Measurements from ENCODE around the gene ZNF638. TPM values are rescaled to one million over a fixed set of nuclear protein-coding genes. Genes with fewer than 3 reads are reported as not detected.

Gene ZNF638
- total and polyA plus RNA-seq, 2 of the 4 experiments (the other 2 are of a cell fraction) = 46.4 to 129 TPM

- in situ Hi-C loops (cut with MboI; ENCODE audit: low sequenced_read_pairs) (no loop called here), intact Hi-C loops (cut with micrococcal nuclease) (no loop called here), dilution Hi-C loops (cut with HindIII; ENCODE audit: low sequenced_read_pairs, unreplicated experiment) (no loop called here)
- Histone ChIP-seq H2AFZ (replicated peaks; ENCODE audit: low read length, poor library complexity) (no peak overlapping the region), H2AK5ac (ENCODE audit: low read depth, low read length) (no peak overlapping the region), H3K27me3 (ENCODE audit: control insufficient read depth, insufficient read depth, low read length) (no peaks in the 10 kb centered on the region), H2BK5ac (ENCODE audit: low read depth, low read length, poor library complexity, severe bottlenecking) (no peak overlapping the region), H3K4me1 (ENCODE audit: control insufficient read depth, insufficient read depth, low read length) (no peaks in the 10 kb centered on the region), H3K9me3 (ENCODE audit: control insufficient read depth, insufficient read depth, low read length) (no peaks in the 10 kb centered on the region), H3K4me3 (ENCODE audit: insufficient read depth, low read depth, low read length) (no peak overlapping the region), H2AK9ac (replicated peaks; ENCODE audit: low read depth, low read length, poor library complexity) (no peak overlapping the region), H2BK120ac (ENCODE audit: low read depth, low read length) (no peak overlapping the region), H3K79me1 (ENCODE audit: low read depth in 1 of 2, low read length in 2 of 2) (peaks cover 0 to 2% of the 10 kb centered on the region in 2 experiments; a peak in 1 of 4 replicates), H4K5ac (ENCODE audit: low read depth, low read length) (no peak overlapping the region), H3K4ac (ENCODE audit: low read depth, low read length) (no peak overlapping the region), H4K91ac (ENCODE audit: insufficient read depth, low read depth, low read length) (no peak overlapping the region), H3K4me2 (ENCODE audit: low read depth, low read length) (no peak overlapping the region), H3K9ac (ENCODE audit: low read depth, low read length) (no peak overlapping the region), H4K20me1 (ENCODE audit: insufficient read depth, low read length) (no peaks in the 10 kb centered on the region), H3K23ac (ENCODE audit: low read depth, low read length) (no peak overlapping the region), H3K36me3 (ENCODE audit: control insufficient read depth, insufficient read depth, low read length) (peaks cover 33% of the 10 kb centered on the region), H4K8ac (ENCODE audit: low read depth in 2 of 2, low read length in 2 of 2) (no peak overlapping the region), H2BK15ac (ENCODE audit: low read depth, low read length) (no peak overlapping the region), H3K14ac (replicated peaks; ENCODE audit: low read depth, low read length) (no peak overlapping the region), H3K9me1 (ENCODE audit: insufficient read depth, low read length) (peaks cover 6% of the 10 kb centered on the region), H3K56ac (ENCODE audit: extremely low read depth, insufficient read depth, low read length) (no peak overlapping the region), H2BK20ac (ENCODE audit: low read depth, low read length) (no peak overlapping the region), H3K18ac (ENCODE audit: low read depth, low read length) (no peak overlapping the region), H3K27ac (ENCODE audit: insufficient read depth, low read length) (no peak overlapping the region)
- ChIA-PET CTCF (no interaction called here), POLR2A (ENCODE audit: unreplicated experiment) (no interaction called here)
- no TSS peak for BruUV-seq (replicated peaks)
- WGBS, 2 experiments (ENCODE audit: extremely low coverage in 2 of 2, insufficient read length in 1 of 2) = 90% methylated on average over 2 of the region's 10 CpGs; no CpG with 5 or more reads in 1 of the 2 experiments
- DNase-seq (no peak), ATAC-seq (ENCODE audit: low read depth) (no peak)
- no peak for TF ChIP-seq ELK1 (IDR thresholded peaks at IDR 0.05; ENCODE audit: borderline replicate concordance, low read depth, low read length)
- TF ChIP-seq RAD21 (IDR thresholded peaks at IDR 0.05; ENCODE audit: low read length) = no peak
- TF ChIP-seq CEBPB (IDR thresholded peaks at IDR 0.05; ENCODE audit: low read depth, low read length) = no peak
- no peak for TF ChIP-seq MAZ (IDR thresholded peaks at IDR 0.05; ENCODE audit: borderline replicate concordance, low read depth, low read length)
- TF ChIP-seq BHLHE40 (IDR thresholded peaks at IDR 0.05; ENCODE audit: low read depth, low read length) = no peak
- TF ChIP-seq, protein P1, sequence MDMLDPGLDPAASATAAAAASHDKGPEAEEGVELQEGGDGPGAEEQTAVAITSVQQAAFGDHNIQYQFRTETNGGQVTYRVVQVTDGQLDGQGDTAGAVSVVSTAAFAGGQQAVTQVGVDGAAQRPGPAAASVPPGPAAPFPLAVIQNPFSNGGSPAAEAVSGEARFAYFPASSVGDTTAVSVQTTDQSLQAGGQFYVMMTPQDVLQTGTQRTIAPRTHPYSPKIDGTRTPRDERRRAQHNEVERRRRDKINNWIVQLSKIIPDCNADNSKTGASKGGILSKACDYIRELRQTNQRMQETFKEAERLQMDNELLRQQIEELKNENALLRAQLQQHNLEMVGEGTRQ (IDR thresholded peaks at IDR 0.05; ENCODE audit: low read depth, low read length) = no peak
- TF ChIP-seq CTCF (conservative IDR thresholded peaks at IDR 0.05; ENCODE audit: low read depth, low read length) = no peak
- no peak for TF ChIP-seq SMC3 (IDR thresholded peaks at IDR 0.05; ENCODE audit: low read depth, low read length)
- no peak for TF ChIP-seq CHD1 (IDR thresholded peaks at IDR 0.05; ENCODE audit: low read depth, low read length)
- no peak for TF ChIP-seq FOS (IDR thresholded peaks at IDR 0.05; ENCODE audit: low read depth, low read length)
- TF ChIP-seq NFE2L2 (IDR thresholded peaks at IDR 0.05; ENCODE audit: low read depth, low read length) = no peak
- no peak for TF ChIP-seq RCOR1 (IDR thresholded peaks at IDR 0.05; ENCODE audit: insufficient replicate concordance, low read length)
- no peak for TF ChIP-seq RFX5 (IDR thresholded peaks at IDR 0.05; ENCODE audit: low read depth, low read length)
- TF ChIP-seq POLR2A (IDR thresholded peaks at IDR 0.05; ENCODE audit: low read depth, low read length) = no peak
- TF ChIP-seq MAFK (IDR thresholded peaks at IDR 0.05; ENCODE audit: low read depth, low read length) = no peak
- TF ChIP-seq MXI1 (IDR thresholded peaks at IDR 0.05; ENCODE audit: borderline replicate concordance, low read depth, low read length) = no peak
Measured at GRCh38 chr2:71395471-71395870, 63.9 kb downstream of the ZNF638 start.

Measured in IMR-90 (cell line).